ENCODE results near the gene VWF.

DNA sequence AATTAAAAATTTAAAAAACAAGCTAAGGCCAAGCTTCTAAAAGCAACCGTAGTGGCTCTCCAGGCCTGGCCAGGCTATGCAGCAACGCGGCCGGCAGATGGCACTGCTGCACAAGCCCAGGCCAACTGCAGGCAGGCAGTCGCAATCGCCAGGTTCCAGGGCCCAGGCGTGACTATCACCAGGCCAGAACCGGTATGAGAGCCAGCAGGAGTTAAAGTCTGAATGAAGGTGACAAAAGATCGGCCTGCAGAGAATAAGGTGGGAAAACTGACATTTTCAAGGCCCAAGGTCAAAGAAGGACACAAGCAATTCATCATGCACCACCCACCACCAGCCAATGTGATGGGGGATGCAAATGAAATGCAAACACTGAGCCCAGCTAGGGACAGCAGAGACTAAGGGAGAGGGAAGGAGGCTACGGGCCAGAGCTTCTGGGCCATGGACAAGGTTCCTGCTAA is 135.8 kb downstream of the VWF start:
- TF ChIP-seq EZH2phosphoT487 (IDR thresholded peaks at IDR 0.05; ENCODE audit: low read depth) = no peak
- TF ChIP-seq, protein P1, sequence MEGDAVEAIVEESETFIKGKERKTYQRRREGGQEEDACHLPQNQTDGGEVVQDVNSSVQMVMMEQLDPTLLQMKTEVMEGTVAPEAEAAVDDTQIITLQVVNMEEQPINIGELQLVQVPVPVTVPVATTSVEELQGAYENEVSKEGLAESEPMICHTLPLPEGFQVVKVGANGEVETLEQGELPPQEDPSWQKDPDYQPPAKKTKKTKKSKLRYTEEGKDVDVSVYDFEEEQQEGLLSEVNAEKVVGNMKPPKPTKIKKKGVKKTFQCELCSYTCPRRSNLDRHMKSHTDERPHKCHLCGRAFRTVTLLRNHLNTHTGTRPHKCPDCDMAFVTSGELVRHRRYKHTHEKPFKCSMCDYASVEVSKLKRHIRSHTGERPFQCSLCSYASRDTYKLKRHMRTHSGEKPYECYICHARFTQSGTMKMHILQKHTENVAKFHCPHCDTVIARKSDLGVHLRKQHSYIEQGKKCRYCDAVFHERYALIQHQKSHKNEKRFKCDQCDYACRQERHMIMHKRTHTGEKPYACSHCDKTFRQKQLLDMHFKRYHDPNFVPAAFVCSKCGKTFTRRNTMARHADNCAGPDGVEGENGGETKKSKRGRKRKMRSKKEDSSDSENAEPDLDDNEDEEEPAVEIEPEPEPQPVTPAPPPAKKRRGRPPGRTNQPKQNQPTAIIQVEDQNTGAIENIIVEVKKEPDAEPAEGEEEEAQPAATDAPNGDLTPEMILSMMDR (IDR thresholded peaks at IDR 0.05; ENCODE audit: low read depth, low read length) = peak; percentile 89
